HEK293 (cell line): Measurements from ENCODE around the gene ZNF234.
"Not testable (repeated sequence)": the region's sequence is repeated elsewhere in the genome, so short reads cannot be mapped to it uniquely, and the experiment has no call there.

Source experiments
- CTCF ChIA-PET: fragments of 350-600 bp; formaldehyde crosslinking; extraction: SDS; loops from one replicate; lab custom pipeline; 2021; ENCODE audit warnings: antibody characterized with exemption; lab: Yijun Ruan, JAX
- POLR2A ChIA-PET: fragments of 300-600 bp; formaldehyde crosslinking; extraction: SDS; loops from one replicate; lab custom pipeline; 2020; ENCODE audit warnings: antibody characterized with exemption, inconsistent platforms; lab: Yijun Ruan, JAX
- H3K27ac ChIP-seq: fragments of 200-500 bp; sonication (Bioruptor generic); 2 replicates; pipeline ENCODE4 v1.5.1; 2014; ENCODE audit warnings: low read depth, low read length, control low read depth, inconsistent platforms; ENCODE audit errors: extremely low read depth
- H3K36me3 ChIP-seq, 2 experiments: fragments of 200-500 bp in 1 of 2; sonication (Bioruptor generic) in 1 of 2; 1 replicate in 1 of 2; 2 replicates in 1 of 2; pipeline ENCODE4 v1.5.1; 2014 to 2017; ENCODE audit warnings: inconsistent platforms in 2 of 2, low read length in 2 of 2; ENCODE audit not compliant: control insufficient read depth in 2 of 2, insufficient read depth in 1 of 2
- H3K4me1 ChIP-seq: fragments of 200-500 bp; sonication (Bioruptor generic); 2 replicates; pipeline ENCODE4 v1.5.1; 2014; ENCODE audit warnings: mild to moderate bottlenecking, low read length, inconsistent platforms; ENCODE audit not compliant: control insufficient read depth, insufficient read depth
- H3K4me3 ChIP-seq: 2 replicates; pipeline ENCODE4 v1.5.1; 2011; ENCODE audit warnings: low read depth, mild to moderate bottlenecking, control low read depth, low read length, moderate library complexity
- H3K9me3 ChIP-seq: fragments of 200-500 bp; sonication (Bioruptor generic); 2 replicates; pipeline ENCODE4 v1.5.1; 2014; ENCODE audit warnings: low read depth, low read length, inconsistent platforms; ENCODE audit not compliant: control insufficient read depth, insufficient read depth
- GFI1B ChIP-seq: fragments of 450-650 bp; formaldehyde crosslinking; IDR thresholded peaks from 2 replicates; pipeline ENCODE4 v1.5.1; 2016; ENCODE audit warnings: missing biosample characterization, missing genetic modification characterization
- HOXD13 ChIP-seq: sonication (generic); formaldehyde crosslinking; IDR thresholded peaks from 2 replicates; pipeline ENCODE4 v1.8.0; 2022; ENCODE audit warnings: missing genetic modification reagents, borderline replicate concordance
- SP2 ChIP-seq: fragments of 450-650 bp; formaldehyde crosslinking; IDR thresholded peaks from 2 replicates; pipeline ENCODE4 v1.5.1; 2016; ENCODE audit warnings: missing biosample characterization, missing genetic modification characterization
- ZBTB1 ChIP-seq: fragments of 450-650 bp; formaldehyde crosslinking; IDR thresholded peaks from 2 replicates; pipeline ENCODE4 v1.5.1; 2016; ENCODE audit warnings: missing biosample characterization, missing genetic modification characterization
- ZBTB20 ChIP-seq: fragments of 450-650 bp; formaldehyde crosslinking; IDR thresholded peaks from 2 replicates; pipeline ENCODE4 v1.5.1; 2016; ENCODE audit warnings: missing biosample characterization, missing genetic modification characterization
- ZFHX2 ChIP-seq: fragments of 450-650 bp; formaldehyde crosslinking; conservative IDR thresholded peaks from 2 replicates; pipeline ENCODE4 v1.5.1; 2016; ENCODE audit warnings: missing biosample characterization, missing genetic modification characterization
- ZFP69B ChIP-seq: fragments of 450-650 bp; formaldehyde crosslinking; IDR thresholded peaks from 2 replicates; pipeline ENCODE4 v1.5.1; 2016; ENCODE audit warnings: missing biosample characterization, missing genetic modification characterization
- ZNF121 ChIP-seq: fragments of 450-650 bp; formaldehyde crosslinking; IDR thresholded peaks from 2 replicates; pipeline ENCODE4 v1.5.1; 2016; ENCODE audit warnings: missing biosample characterization, missing genetic modification characterization
- ZNF24 ChIP-seq: fragments of 450-650 bp; formaldehyde crosslinking; IDR thresholded peaks from 2 replicates; pipeline ENCODE4 v1.5.1; 2016; ENCODE audit warnings: missing biosample characterization, missing genetic modification characterization
- ZNF366 ChIP-seq: fragments of 450-650 bp; formaldehyde crosslinking; conservative IDR thresholded peaks from 2 replicates; pipeline ENCODE4 v1.5.1; 2016; ENCODE audit warnings: missing biosample characterization, missing genetic modification characterization
- ZNF510 ChIP-seq: fragments of 450-650 bp; formaldehyde crosslinking; IDR thresholded peaks from 2 replicates; pipeline ENCODE4 v1.5.1; 2018; ENCODE audit warnings: mild to moderate bottlenecking, missing genetic modification characterization, missing biosample characterization; ENCODE audit not compliant: insufficient replicate concordance
- ZNF610 ChIP-seq: fragments of 450-650 bp; formaldehyde crosslinking; IDR thresholded peaks from 2 replicates; pipeline ENCODE4 v1.5.1; 2016; ENCODE audit warnings: missing biosample characterization, missing genetic modification characterization, borderline replicate concordance
- ZNF660 ChIP-seq: fragments of 450-650 bp; IDR thresholded peaks from 2 replicates; pipeline ENCODE4 v1.5.1; 2018; ENCODE audit warnings: missing biosample characterization, mild to moderate bottlenecking, missing genetic modification characterization
- ZNF670 ChIP-seq: fragments of 450-650 bp; formaldehyde crosslinking; IDR thresholded peaks from 2 replicates; pipeline ENCODE4 v1.5.1; 2016; ENCODE audit warnings: missing biosample characterization, missing genetic modification characterization, low read depth
- TF ChIP-seq, protein P1 (sequence below): fragments of 450-650 bp; formaldehyde crosslinking; IDR thresholded peaks from 2 replicates; pipeline ENCODE4 v1.5.1; 2016; ENCODE audit warnings: missing biosample characterization, missing genetic modification characterization
- TF ChIP-seq, protein P2 (sequence below): IDR thresholded peaks from 2 replicates; pipeline ENCODE4 v1.6.1; 2011; ENCODE audit warnings: mild to moderate bottlenecking, low read depth, low read length, borderline replicate concordance
- TF ChIP-seq, protein P3 (sequence below): fragments of 450-650 bp; formaldehyde crosslinking; conservative IDR thresholded peaks from 2 replicates; pipeline ENCODE4 v1.5.1; 2016; ENCODE audit warnings: low read depth, missing biosample characterization, missing genetic modification characterization
- TF ChIP-seq, protein P4 (sequence below): fragments of 450-650 bp; formaldehyde crosslinking; IDR thresholded peaks from 2 replicates; pipeline ENCODE4; 2016; ENCODE audit warnings: missing biosample characterization, missing genetic modification characterization
- TF ChIP-seq, protein P5 (sequence below): fragments of 450-650 bp; formaldehyde crosslinking; IDR thresholded peaks from 2 replicates; pipeline ENCODE4 v1.5.1; 2016; ENCODE audit warnings: missing biosample characterization, missing genetic modification characterization

Gene ZNF234

DNA sequence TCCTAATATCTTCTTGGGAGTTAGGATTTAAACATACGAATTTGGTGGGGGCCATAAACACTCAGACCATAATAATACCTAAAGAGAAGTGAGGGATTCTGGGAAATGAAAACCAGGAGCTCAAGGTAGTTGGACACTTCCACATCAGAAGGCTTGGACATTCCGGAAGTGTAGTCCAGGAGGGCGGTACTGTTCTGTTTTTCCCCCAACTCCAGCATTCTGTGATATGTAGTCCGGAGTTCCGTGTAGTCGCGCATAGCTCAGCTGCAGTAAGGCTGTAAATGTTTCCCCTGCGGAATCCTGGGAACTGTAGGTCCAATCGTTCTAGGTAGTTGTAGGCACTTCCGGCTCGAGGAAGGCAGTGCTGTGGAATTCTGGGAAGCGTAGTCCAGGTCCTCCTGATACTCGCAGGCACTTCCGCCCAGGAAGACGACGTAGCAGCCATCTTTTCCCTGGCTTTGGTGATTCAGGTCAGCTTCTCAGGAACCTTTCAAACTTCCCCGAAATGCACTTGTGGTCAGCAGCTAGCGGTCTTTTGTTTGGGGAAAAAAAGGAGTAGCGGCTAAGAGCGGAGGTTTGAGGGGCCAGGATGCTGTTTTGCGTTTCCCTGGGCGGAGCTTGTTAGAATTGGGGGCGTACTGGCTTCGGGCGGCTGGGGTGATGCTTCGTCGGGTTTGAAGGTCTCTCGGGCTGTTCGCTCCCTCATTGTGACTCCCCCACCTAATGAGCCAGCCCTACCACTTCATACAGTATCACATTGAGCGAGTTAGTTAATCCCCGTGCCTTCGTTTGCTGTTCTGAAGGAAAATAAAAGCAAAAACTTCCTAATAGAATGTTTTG is 23.5 kb downstream of the ZNF234 start, which contains the start of gene ZNF226 (continued):
- TF ChIP-seq ZFP69B (tag by site-specific recombination) (peak; percentile 50), GFI1B (peak; percentile 42; the same call in 1 of the 2 replicates), ZNF670 (tag by site-specific recombination) (no peak), ZBTB20 (tag by site-specific recombination) (peak; percentile 98), ZNF366 (tag by site-specific recombination) (peak; percentile 85), SP2 (tag by site-specific recombination) (peak; percentile 99), ZFHX2 (peak; percentile 38), ZNF660 (tag by site-specific recombination) (peak; percentile 97), ZNF24 (tag by site-specific recombination) (peak; percentile 72), ZNF610 (tag by site-specific recombination) (peak; percentile 77; the same call in 1 of the 2 replicates), ZBTB1 (tag by site-specific recombination) (no peak), HOXD13 (CRISPR knock-in tag) (peak; percentile 98)
- TF ChIP-seq, protein P1, sequence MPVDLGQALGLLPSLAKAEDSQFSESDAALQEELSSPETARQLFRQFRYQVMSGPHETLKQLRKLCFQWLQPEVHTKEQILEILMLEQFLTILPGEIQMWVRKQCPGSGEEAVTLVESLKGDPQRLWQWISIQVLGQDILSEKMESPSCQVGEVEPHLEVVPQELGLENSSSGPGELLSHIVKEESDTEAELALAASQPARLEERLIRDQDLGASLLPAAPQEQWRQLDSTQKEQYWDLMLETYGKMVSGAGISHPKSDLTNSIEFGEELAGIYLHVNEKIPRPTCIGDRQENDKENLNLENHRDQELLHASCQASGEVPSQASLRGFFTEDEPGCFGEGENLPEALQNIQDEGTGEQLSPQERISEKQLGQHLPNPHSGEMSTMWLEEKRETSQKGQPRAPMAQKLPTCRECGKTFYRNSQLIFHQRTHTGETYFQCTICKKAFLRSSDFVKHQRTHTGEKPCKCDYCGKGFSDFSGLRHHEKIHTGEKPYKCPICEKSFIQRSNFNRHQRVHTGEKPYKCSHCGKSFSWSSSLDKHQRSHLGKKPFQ (tag by site-specific recombination): no peak; the same call in 1 of the 2 replicates
- TF ChIP-seq, protein P2, sequence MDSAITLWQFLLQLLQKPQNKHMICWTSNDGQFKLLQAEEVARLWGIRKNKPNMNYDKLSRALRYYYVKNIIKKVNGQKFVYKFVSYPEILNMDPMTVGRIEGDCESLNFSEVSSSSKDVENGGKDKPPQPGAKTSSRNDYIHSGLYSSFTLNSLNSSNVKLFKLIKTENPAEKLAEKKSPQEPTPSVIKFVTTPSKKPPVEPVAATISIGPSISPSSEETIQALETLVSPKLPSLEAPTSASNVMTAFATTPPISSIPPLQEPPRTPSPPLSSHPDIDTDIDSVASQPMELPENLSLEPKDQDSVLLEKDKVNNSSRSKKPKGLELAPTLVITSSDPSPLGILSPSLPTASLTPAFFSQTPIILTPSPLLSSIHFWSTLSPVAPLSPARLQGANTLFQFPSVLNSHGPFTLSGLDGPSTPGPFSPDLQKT: 0 out of 2 replicates have a peak, but pooled peaks have one; percentile 59
- TF ChIP-seq, protein P3, sequence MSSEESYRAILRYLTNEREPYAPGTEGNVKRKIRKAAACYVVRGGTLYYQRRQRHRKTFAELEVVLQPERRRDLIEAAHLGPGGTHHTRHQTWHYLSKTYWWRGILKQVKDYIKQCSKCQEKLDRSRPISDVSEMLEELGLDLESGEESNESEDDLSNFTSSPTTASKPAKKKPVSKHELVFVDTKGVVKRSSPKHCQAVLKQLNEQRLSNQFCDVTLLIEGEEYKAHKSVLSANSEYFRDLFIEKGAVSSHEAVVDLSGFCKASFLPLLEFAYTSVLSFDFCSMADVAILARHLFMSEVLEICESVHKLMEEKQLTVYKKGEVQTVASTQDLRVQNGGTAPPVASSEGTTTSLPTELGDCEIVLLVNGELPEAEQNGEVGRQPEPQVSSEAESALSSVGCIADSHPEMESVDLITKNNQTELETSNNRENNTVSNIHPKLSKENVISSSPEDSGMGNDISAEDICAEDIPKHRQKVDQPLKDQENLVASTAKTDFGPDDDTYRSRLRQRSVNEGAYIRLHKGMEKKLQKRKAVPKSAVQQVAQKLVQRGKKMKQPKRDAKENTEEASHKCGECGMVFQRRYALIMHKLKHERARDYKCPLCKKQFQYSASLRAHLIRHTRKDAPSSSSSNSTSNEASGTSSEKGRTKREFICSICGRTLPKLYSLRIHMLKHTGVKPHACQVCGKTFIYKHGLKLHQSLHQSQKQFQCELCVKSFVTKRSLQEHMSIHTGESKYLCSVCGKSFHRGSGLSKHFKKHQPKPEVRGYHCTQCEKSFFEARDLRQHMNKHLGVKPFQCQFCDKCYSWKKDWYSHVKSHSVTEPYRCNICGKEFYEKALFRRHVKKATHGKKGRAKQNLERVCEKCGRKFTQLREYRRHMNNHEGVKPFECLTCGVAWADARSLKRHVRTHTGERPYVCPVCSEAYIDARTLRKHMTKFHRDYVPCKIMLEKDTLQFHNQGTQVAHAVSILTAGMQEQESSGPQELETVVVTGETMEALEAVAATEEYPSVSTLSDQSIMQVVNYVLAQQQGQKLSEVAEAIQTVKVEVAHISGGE (tag by site-specific recombination): peak; percentile 99
- TF ChIP-seq, protein P4, sequence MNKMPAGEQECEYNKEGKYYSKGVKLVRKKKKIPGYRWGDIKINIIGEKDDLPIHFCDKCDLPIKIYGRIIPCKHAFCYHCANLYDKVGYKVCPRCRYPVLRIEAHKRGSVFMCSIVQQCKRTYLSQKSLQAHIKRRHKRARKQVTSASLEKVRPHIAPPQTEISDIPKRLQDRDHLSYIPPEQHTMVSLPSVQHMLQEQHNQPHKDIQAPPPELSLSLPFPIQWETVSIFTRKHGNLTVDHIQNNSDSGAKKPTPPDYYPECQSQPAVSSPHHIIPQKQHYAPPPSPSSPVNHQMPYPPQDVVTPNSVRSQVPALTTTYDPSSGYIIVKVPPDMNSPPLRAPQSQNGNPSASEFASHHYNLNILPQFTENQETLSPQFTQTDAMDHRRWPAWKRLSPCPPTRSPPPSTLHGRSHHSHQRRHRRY (tag by site-specific recombination): no peak

DNA sequence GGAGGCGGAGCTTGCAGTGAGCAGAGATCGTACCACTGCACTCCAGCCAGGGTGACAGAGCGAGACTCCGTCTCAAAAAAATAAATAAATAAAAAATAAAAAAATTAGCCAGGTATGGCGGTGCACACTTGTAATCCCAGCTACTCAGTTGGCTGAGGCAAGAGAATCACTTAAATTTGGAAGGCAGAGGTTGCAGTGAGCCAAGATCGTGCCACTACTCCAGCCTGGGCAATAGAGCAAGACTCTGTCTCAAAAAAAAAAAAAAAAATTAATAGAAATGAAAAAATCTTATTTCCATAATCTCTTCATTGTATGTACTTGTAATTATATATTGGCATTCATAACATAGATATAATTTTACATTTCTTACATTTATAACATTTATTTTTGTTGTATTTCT is 29.3 kb downstream of the ZNF234 start:
- peaks cover 30% of the 10 kb centered on the region for H3K4me1 ChIP-seq
- peaks cover 90 to 98% of the 10 kb centered on the region in 2 experiments for H3K36me3 ChIP-seq
- CTCF ChIA-PET, H3K27ac ChIP-seq, H3K4me3 ChIP-seq: not testable (repeated sequence)
- POLR2A ChIA-PET: interaction anchor here (1.1 to 1.4 kb wide), 2 partner anchors 17 to 42 kb away, joined by 3 read pairs; partner anchors contain the start of gene ZNF227
- peak; percentile 88 for TF ChIP-seq ZNF121 (tag by site-specific recombination)
- TF ChIP-seq, protein P5, sequence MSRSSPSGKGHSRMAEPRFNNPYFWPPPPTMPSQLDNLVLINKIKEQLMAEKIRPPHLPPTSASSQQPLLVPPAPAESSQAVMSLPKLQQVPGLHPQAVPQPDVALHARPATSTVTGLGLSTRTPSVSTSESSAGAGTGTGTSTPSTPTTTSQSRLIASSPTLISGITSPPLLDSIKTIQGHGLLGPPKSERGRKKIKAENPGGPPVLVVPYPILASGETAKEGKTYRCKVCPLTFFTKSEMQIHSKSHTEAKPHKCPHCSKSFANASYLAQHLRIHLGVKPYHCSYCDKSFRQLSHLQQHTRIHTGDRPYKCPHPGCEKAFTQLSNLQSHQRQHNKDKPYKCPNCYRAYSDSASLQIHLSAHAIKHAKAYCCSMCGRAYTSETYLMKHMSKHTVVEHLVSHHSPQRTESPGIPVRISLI (tag by site-specific recombination): peak; percentile 67; the same call in 1 of the 2 replicates
- TF ChIP-seq ZNF510: peak; percentile 22
- peaks cover 46% of the 10 kb centered on the region for H3K9me3 ChIP-seq
